ENCODE measurements around the gene C6orf141.

Gene C6orf141

GRCh38 chr6:49540614-49541013 is 9.9 kb upstream of the C6orf141 start:
- no peak for DNase-seq

- no peak for DNase-seq
Observed at GRCh38 chr6:49541210-49541724, 9.2 kb upstream of the C6orf141 start.

DNA sequence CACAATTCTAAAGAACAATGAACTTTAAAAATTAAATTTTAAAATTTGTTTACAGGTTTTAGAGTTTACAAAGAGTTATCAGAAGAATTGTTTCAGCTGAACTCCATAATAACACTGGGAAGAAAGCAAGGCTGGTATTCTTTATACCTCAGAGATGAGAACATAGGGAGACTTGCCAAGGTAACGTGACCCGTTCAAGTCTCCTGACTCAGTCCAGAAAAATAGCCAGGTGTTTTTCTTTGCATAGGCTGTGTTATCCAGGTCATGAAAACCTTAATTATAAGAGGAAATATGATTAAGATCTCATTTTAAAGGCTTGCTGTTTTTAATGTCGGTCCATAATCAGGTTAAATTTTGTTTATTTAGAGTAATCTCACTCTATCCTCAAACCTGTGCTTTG is 8.5 kb upstream of the C6orf141 start:
- no peak for DNase-seq

DNA sequence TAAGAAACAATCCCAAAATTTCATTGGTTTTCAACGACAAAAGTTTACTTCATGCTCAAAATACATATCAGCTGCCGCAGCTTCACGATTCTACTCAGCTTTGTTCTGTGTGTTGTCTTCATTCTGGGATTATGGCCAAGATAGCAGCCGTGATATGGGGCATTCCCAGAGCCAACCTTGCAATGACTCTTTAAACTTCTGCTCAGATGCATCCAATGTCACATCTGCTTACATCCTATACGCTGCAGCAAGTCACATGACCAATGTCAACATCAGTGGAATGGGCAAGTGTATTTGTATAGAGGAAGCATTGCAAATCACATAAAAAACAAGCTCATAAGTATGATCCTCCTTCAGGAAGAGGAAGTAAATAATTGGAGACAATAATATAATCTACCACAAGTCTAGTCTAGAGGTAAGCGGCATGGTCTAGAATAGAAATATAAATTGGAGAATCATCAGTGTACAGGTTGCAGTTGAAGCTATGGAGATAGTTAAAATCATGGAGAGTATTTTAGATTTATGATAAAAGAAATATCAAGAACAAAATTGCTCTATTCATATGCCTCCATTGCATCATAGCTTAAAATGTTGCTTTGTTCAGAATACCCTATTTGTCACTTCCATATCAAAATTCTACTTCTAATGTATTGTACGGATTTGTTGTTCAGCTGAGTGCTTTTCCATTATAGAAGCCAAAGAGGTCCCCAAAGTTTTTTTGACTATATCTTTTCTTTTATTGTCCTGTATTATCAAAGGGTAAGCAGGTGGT is 7.2 kb upstream of the C6orf141 start:
- no peak for DNase-seq

GRCh38 chr6:49546331-49546730 is 4.1 kb upstream of the C6orf141 start:
- DNase-seq = no peak

GRCh38 chr6:49548613-49549304 is 1.7 kb upstream of the C6orf141 start:
- no peak for DNase-seq

GRCh38 chr6:49549691-49550491 is 577 bp upstream of the C6orf141 start:
- DNase-seq = no peak

GRCh38 chr6:49551078-49551865 is 804 bp downstream of the C6orf141 start:
- DNase-seq = no peak

GRCh38 chr6:49551866-49552129 is 1.3 kb downstream of the C6orf141 start:
- DNase-seq = no peak

DNA sequence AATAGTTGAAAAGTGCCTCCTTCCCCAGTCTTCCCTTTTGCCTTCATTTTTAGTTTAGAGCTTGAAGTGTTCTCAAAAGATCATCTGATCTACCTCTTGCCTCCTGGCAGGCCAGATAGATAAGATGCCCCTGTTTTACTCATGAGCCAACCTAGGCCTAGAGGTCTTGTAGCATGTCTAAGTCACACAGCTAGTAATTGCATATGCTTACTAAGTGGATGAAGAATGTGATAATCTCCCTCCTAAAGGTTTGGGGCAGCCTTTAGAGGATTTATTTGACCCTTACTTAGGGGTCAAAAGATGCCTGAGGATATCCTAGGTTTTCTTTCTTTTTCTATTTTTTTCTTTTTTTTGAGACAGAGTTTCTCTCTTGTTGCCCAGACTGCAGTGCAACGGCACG is 2.1 kb downstream of the C6orf141 start:
- no peak for DNase-seq

DNA sequence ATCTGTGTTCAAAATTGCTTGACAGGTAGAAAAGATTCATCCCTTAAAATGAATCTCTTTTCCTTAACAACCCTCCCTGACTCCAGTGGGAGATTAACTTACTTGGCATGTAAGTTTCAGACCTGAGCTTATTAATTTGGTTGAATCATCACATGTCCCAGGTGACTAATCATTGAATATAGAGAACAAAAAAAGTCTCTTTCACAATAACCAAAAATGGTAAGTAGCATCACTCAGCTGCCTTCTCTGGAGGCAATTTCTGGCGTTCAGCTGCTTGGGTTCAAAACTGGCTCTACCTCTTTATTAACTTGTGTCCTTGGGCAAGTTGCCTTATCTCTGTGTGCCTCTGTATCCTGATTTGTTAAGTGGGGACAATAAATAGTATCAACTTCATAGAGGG is 2.9 kb downstream of the C6orf141 start:
- DNase-seq = no peak

DNA sequence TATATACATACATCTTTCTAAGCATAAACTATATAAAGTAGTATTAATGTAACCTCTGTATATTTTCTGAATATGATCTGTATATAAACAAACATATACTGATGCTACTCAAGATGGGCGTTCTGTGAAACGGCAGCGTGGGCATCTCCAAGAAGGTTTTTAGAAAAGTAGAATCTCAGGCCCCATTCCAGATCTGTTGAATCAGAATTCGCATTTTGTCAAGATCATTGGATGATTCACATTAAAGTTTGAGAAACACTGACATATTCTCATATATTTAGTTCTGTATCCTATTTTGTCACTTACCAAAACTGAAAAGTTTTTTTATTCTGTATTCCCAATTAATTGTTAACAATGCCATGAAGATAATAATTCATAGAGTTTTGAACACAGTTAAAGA is 5.5 kb downstream of the C6orf141 start:
- DNase-seq = no peak

DNA sequence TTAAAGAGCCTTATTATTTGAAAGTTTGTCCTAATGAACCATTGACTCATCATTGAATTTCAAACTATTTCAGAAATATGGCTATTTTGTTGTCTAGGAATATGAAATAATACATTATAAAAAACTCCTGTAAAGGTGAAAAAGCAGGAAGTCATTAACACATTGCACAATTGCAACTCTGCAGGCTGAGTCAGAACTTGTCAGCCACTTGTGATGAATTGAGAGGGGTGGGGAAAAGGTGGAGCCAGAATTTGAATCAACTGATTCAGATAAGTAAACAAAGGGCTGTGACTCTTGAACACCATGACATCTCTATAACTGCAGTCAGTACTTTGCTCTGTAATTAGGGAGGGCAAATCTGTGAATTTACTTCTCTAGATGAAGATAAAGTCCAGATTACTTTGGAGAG is 6.0 kb downstream of the C6orf141 start:
- no peak for DNase-seq

GRCh38 chr6:49557177-49557576 is 6.7 kb downstream of the C6orf141 start:
- DNase-seq = no peak

- DNase-seq = no peak
Observed at GRCh38 chr6:49558238-49558637, 7.8 kb downstream of the C6orf141 start.

GRCh38 chr6:49563006-49563886 is 12.8 kb downstream of the C6orf141 start:
- DNase-seq = no peak

DNA sequence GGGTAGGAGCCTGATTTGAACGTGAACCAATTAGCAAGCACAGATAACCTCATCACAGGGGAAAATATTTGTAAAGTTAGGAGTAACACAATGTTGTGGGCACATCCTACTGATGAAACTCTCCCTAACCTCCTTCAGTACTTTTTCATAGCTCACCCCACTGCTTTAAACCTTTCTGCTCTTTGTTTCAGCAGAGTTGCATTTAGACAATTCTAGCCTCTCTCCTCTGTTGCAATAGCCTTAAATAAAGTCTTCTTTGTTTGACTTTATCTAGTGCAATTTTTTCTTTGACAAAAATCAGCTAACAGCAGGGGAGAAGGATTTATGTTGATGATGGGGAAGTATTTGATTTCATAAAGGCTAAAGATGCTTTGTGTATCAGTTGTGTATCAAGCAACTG is 14.1 kb downstream of the C6orf141 start:
- DNase-seq = no peak

DNA sequence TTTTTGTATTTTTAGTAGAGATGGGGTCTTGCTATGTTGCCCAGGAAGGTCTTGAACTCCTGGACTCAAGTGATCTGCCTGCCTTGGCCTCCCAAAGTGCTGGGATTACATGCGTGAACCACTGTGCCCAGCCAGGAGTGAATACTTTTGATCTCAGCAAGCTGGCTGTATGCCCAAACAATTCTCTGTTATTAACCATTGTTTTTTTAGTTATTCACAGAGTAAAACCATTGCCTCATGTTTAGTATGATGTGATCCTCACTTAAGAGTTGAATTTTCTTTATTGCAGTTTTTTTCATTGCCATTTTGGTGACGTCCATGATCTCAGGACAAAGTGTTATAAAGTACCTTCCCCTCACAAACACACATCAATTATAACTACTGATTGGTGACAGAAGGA is 14.8 kb downstream of the C6orf141 start:
- DNase-seq = no peak

DNA sequence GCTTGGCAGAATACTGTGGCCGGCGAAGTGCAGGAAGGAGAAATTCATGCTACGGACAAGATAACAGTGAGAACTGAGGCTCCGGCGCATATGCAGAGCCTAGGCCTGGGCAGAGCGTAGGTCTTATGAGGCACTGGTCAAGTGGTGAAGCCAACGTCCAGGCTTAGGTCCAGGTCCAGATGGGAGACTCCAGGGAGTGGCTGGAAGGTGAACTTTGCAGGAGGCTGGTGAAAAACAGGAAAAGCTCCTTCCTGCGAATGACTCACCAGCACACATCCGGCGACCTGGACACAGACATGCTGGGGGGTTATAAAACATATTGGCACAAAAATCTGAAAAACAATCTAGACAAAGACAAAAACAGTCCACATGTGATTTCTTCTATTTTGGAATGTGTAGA is 15.4 kb downstream of the C6orf141 start:
- no peak for DNase-seq

GRCh38 chr6:49570474-49571079 is 20.1 kb downstream of the C6orf141 start:
- DNase-seq = no peak

- no peak for DNase-seq
Observed at GRCh38 chr6:49576618-49577017, 26.1 kb downstream of the C6orf141 start.

- no peak for DNase-seq
Observed at GRCh38 chr6:49579649-49580048, 29.2 kb downstream of the C6orf141 start.

Measured in stimulated activated CD4-positive, alpha-beta T cell treated with anti-CD3 and anti-CD28 coated beads, Interleukin-4, amount 100 ng/mL, for 4 hours (primary cell).